Neutrophil (primary cell): ENCODE measurements around the gene CHRNA3.

ENCODE experiments used
- H3K27ac ChIP-seq: fragments of 200-600 bp; sonication (generic); 2 replicates; pipeline ENCODE4 v1.5.1; 2016; ENCODE audit warnings: mild to moderate bottlenecking, moderate library complexity
- H3K27me3 ChIP-seq: fragments of 200-600 bp; sonication (generic); 2 replicates; pipeline ENCODE4 v1.6.0; 2016; ENCODE audit warnings: mild to moderate bottlenecking
- H3K36me3 ChIP-seq: fragments of 200-600 bp; sonication (generic); 2 replicates; pipeline ENCODE4 v1.5.1; 2017
- H3K4me1 ChIP-seq, 2 experiments: fragments of 200-600 bp in 1 of 2; sonication (generic) in 1 of 2; 1 replicate in 1 of 2; 2 replicates in 1 of 2; pipeline versions ENCODE4 v1.5.1 to v1.6.1; 2013 to 2016; ENCODE audit warnings: low read depth in 1 of 2, low read length in 1 of 2, mild to moderate bottlenecking in 1 of 2, moderate library complexity in 1 of 2; ENCODE audit not compliant: control insufficient read depth in 1 of 2, insufficient read depth in 1 of 2
- H3K4me3 ChIP-seq, 2 experiments: fragments of 200-600 bp in 1 of 2; sonication (generic) in 1 of 2; 1 replicate in 1 of 2; 2 replicates in 1 of 2; pipeline ENCODE4 v1.5.1; 2013 to 2016; ENCODE audit warnings: low read depth in 1 of 2, low read length in 1 of 2, mild to moderate bottlenecking in 1 of 2, moderate library complexity in 1 of 2
- H3K9me3 ChIP-seq: fragments of 200-600 bp; sonication (generic); 2 replicates; pipeline ENCODE4 v1.5.1; 2016
- CTCF ChIP-seq: fragments of 200-600 bp; sonication (generic); IDR thresholded peaks from 2 replicates; pipeline ENCODE4 v1.5.1; 2016; ENCODE audit warnings: antibody characterized with exemption

Gene CHRNA3

GRCh38 chr15:78573416-78573815, 47.4 kb downstream of the CHRNA3 start:
- H3K4me1 ChIP-seq = no peaks in the 10 kb centered on the region
- peaks cover 23% of the 10 kb centered on the region for H3K27me3 ChIP-seq
- no peaks in the 10 kb centered on the region for H3K36me3 ChIP-seq
- H3K4me3 ChIP-seq = no peak overlapping the region
- H3K9me3 ChIP-seq = no peaks in the 10 kb centered on the region
- TF ChIP-seq CTCF = no peak
- no peak overlapping the region for H3K27ac ChIP-seq

GRCh38 chr15:78571382-78571781, 49.4 kb downstream of the CHRNA3 start:
- peaks cover 2 to 4% of the 10 kb centered on the region in 2 experiments for H3K4me1 ChIP-seq
- H3K36me3 ChIP-seq = no peaks in the 10 kb centered on the region
- no peak for TF ChIP-seq CTCF
- no peaks in the 10 kb centered on the region for H3K9me3 ChIP-seq
- peaks cover 43% of the 10 kb centered on the region for H3K27me3 ChIP-seq
- H3K27ac ChIP-seq = no peak overlapping the region
- no peak overlapping the region for H3K4me3 ChIP-seq

GRCh38 chr15:78570710-78571109, 50.1 kb downstream of the CHRNA3 start:
- H3K4me1 ChIP-seq = peaks cover 8 to 11% of the 10 kb centered on the region in 2 experiments

GRCh38 chr15:78567531-78567930, 53.3 kb downstream of the CHRNA3 start:
- TF ChIP-seq CTCF = no peak
- peaks cover 82% of the 10 kb centered on the region for H3K27me3 ChIP-seq

More at GRCh38 chr15:78570710-78571109, 50.1 kb downstream of the CHRNA3 start:
- no peak overlapping the region for H3K4me3 ChIP-seq
- TF ChIP-seq CTCF = no peak
- H3K27ac ChIP-seq = no peak overlapping the region
- peaks cover 50% of the 10 kb centered on the region for H3K27me3 ChIP-seq
- H3K36me3 ChIP-seq = no peaks in the 10 kb centered on the region
- no peaks in the 10 kb centered on the region for H3K9me3 ChIP-seq

GRCh38 chr15:78565951-78566774, 54.6 kb downstream of the CHRNA3 start:
- TF ChIP-seq CTCF = no peak
- Histone ChIP-seq H3K4me3 (peak overlapping the region; percentile 46 to 56), H3K27ac (no peak overlapping the region), H3K4me1 (peaks cover 17 to 22% of the 10 kb centered on the region in 2 experiments), H3K36me3 (no peaks in the 10 kb centered on the region), H3K27me3 (peaks cover 84% of the 10 kb centered on the region), H3K9me3 (no peaks in the 10 kb centered on the region)

More at GRCh38 chr15:78567531-78567930, 53.3 kb downstream of the CHRNA3 start:
- H3K4me1 ChIP-seq = peaks cover 17 to 22% of the 10 kb centered on the region in 2 experiments
- H3K36me3 ChIP-seq = no peaks in the 10 kb centered on the region
- no peak overlapping the region for H3K4me3 ChIP-seq
- no peak overlapping the region for H3K27ac ChIP-seq
- no peaks in the 10 kb centered on the region for H3K9me3 ChIP-seq
